Mesothelial cell of epicardium (in vitro differentiated cells): ENCODE measurements around the gene CTDSP2. TPM values are rescaled to one million over a fixed set of nuclear protein-coding genes. Genes with fewer than 3 reads are reported as not detected.

ENCODE experiments used
- DNase-seq, 2 experiments: peaks; one replicate each; pipeline ENCODE4 v3.0.0; 2021; ENCODE audit warnings: low spot score in 2 of 2; ENCODE audit not compliant: unreplicated experiment in 2 of 2
- H3K27ac Mint-ChIP-seq: 2 replicates; pipeline ENCODE4 v1.8.0; 2021; ENCODE audit warnings: mixed read lengths
- H3K27me3 Mint-ChIP-seq: 2 replicates; pipeline ENCODE4 v1.8.0; 2021; ENCODE audit warnings: low read depth, mixed read lengths
- H3K36me3 Mint-ChIP-seq: 2 replicates; pipeline ENCODE4 v1.8.0; 2021; ENCODE audit warnings: mixed read lengths
- H3K4me1 Mint-ChIP-seq: 2 replicates; pipeline ENCODE4 v1.8.0; 2021; ENCODE audit warnings: mixed read lengths
- H3K4me3 Mint-ChIP-seq: 2 replicates; pipeline ENCODE4 v1.8.0; 2021; ENCODE audit warnings: mild to moderate bottlenecking, moderate library complexity, mixed read lengths
- H3K9me3 Mint-ChIP-seq: 2 replicates; pipeline ENCODE4 v1.8.0; 2021; ENCODE audit warnings: mixed read lengths
- total RNA-seq: library from RNA; stranded (reverse); gene quantifications from 3 replicates; pipeline ENCODE4 v1.2.1, GENCODE V29; 2021
- TF ChIP-seq, protein P1 (sequence below): fragments of 200-600 bp; sonication (generic); IDR thresholded peaks from one replicate; pipeline ENCODE4 v1.5.0; 2021; ENCODE audit warnings: antibody characterized with exemption; ENCODE audit not compliant: unreplicated experiment

The CTDSP2 gene
- total RNA-seq, 1 donor from 2014 or later, result 210 TPM

DNA sequence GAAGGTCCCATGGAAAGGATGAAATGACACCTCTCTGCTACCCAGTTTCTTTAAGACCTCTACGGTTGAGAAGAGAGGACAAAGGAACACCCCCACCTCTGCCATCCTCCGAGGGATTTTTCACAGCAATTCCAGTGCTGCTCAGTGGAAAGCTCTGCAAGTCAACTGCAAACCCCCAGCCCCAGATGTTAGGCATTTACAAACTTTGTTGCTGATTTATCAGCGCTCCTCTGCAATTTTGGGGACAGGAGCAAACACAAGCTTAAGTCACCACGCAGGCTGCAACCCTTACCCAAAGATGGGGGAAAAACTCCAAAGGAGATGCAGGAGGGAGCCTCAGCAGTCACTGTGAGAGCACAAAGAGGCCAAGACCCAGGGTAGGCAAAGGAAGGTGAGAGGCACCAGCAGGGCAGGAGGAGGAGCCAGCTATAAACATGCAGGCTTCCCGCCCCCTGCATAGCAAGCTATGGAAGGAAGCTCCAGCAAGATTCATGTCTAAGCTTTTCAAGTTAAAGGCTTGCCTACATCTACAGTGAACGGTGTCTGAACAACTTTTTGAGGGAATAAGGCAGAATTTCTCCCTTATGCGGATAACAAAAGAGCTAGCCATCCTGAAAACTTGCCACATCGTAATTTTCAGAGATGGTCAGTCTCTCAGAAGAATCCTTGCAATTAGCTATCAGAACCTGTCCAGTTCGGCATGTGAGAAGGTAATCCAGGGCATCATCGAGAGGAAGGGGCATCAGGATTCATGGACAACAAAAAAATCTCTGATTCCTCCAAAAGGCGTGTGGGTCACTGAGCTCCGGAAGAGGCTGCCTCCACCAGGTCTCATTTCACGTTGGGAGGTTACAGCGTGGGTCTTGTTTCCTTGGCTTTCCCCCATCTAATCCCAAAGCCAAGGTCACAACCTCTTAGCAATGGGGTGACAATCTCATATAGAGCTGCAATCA, 3.9 kb downstream of the CTDSP2 start:
- peak overlapping the region; percentile 70 for H3K27ac Mint-ChIP-seq
- no peaks in the 10 kb centered on the region for H3K9me3 Mint-ChIP-seq
- H3K4me1 Mint-ChIP-seq, result peaks cover 71% of the 10 kb centered on the region
- no peaks in the 10 kb centered on the region for H3K36me3 Mint-ChIP-seq
- H3K4me3 Mint-ChIP-seq, result peak overlapping the region; percentile 83
- TF ChIP-seq, protein P1, sequence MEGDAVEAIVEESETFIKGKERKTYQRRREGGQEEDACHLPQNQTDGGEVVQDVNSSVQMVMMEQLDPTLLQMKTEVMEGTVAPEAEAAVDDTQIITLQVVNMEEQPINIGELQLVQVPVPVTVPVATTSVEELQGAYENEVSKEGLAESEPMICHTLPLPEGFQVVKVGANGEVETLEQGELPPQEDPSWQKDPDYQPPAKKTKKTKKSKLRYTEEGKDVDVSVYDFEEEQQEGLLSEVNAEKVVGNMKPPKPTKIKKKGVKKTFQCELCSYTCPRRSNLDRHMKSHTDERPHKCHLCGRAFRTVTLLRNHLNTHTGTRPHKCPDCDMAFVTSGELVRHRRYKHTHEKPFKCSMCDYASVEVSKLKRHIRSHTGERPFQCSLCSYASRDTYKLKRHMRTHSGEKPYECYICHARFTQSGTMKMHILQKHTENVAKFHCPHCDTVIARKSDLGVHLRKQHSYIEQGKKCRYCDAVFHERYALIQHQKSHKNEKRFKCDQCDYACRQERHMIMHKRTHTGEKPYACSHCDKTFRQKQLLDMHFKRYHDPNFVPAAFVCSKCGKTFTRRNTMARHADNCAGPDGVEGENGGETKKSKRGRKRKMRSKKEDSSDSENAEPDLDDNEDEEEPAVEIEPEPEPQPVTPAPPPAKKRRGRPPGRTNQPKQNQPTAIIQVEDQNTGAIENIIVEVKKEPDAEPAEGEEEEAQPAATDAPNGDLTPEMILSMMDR, result no peak
- no peaks in the 10 kb centered on the region for H3K27me3 Mint-ChIP-seq
- DNase-seq, result no peak

DNA sequence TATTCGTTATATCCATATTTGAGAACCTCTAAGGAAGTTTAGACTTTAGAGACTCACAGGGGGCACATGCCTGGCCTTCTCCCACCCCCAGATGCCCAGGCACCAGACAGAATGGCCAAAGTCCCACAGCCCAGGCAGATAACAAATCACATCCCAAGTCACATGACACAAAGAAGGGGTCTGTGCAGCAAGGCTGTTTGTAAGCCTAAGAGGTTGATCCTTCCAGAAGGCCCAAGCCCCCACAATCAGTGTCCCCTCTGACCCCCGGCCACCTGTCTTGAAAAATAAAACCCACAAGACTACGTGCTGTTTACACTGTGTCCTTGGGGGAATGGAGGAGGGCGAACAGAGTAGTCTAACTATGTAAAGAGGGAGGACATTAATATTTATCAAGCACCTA, 5.1 kb downstream of the CTDSP2 start:
- Mint-ChIP-seq H3K9me3 (no peaks in the 10 kb centered on the region), H3K4me1 (peaks cover 78% of the 10 kb centered on the region), H3K4me3 (no peak overlapping the region), H3K36me3 (no peaks in the 10 kb centered on the region), H3K27me3 (no peaks in the 10 kb centered on the region), H3K27ac (peak overlapping the region; percentile 70)
- DNase-seq, result no peak
- TF ChIP-seq, protein P1, result no peak

DNA sequence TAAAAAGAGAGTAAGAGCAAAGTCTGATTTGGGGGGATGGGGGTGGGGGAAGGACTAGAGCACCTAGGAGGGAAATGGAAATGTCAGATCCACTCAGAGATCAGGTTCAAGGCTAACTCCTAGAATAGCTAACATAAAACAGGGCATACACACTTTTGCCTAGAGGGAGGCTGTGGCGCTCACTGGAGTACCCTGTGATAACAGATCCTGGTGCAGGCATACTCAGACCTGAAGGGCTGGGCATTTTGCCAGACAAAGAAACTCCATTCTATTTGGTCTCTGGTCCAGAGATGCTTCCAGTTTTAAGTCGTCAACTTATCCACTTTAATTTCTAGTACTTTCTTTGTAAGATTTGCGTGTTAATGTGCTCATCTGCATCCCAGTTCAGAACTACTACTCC, 5.8 kb downstream of the CTDSP2 start:
- Mint-ChIP-seq H3K4me1 (peaks cover 85% of the 10 kb centered on the region), H3K9me3 (no peaks in the 10 kb centered on the region), H3K27me3 (no peaks in the 10 kb centered on the region), H3K27ac (peak overlapping the region; percentile 70), H3K36me3 (no peaks in the 10 kb centered on the region), H3K4me3 (no peak overlapping the region)
- TF ChIP-seq, protein P1, result no peak
- DNase-seq, result no peak

DNA sequence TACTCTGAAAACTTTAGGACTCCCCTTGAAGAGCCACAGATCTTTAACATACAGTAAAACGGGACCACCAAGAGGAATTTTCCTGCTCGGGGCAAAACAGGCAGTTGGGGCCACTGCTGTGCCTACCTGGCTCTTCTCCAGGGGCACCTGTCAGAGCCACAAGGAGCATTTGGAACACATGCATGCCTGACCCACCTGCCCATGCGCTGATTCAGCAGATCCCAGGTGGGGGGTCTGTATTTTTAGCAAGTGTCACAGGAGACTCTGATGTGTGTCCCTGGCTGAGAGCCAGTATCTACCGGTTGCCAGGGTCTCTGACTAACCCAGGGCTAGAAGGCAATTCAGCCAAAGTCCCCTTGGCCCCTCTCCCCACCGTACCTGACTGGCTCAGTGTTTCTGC, 6.5 kb downstream of the CTDSP2 start:
- H3K4me1 Mint-ChIP-seq, result peaks cover 90% of the 10 kb centered on the region
- TF ChIP-seq, protein P1, result no peak
- H3K27me3 Mint-ChIP-seq, result no peaks in the 10 kb centered on the region
- H3K36me3 Mint-ChIP-seq, result no peaks in the 10 kb centered on the region
- no peak for DNase-seq
- peak overlapping the region; percentile 70 for H3K27ac Mint-ChIP-seq
- H3K4me3 Mint-ChIP-seq, result no peak overlapping the region
- H3K9me3 Mint-ChIP-seq, result no peaks in the 10 kb centered on the region

DNA sequence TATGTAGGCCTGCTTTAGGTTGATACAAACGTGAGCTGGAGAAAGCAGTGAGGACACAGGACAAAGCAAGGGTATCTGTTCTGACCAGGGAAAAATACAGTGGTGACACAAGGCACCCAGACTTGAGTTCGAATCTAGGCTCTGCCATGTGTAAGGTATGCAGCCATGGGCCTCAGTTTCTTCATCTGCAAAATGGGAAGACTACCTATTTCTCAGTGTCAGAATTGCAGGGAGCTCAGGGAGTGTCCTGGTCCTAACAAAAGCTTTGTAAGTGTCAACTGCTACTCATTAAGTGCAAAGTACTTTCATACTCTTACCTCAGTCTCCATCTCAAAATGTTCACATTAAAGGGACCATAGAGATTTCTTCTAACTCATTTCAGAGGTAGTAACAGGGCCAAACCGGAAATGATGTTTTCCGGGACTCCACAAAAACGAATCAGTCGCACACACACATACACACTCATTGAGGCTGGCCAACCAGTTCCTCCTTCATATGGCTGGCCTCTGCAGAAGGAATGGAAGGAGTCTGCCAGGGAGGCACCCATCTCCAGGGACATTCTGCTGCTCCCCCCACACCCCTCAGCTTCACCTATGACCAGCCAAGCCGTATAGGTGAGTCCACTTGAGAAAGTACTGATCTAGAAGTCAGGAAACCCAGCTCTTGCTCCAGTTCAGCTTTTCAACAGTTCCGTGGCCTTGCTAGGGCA, 7.8 kb downstream of the CTDSP2 start:
- no peak for DNase-seq
- H3K4me1 Mint-ChIP-seq, result peaks cover 86% of the 10 kb centered on the region
- no peak overlapping the region for H3K4me3 Mint-ChIP-seq
- no peaks in the 10 kb centered on the region for H3K36me3 Mint-ChIP-seq
- H3K27ac Mint-ChIP-seq, result peak overlapping the region; percentile 92
- no peaks in the 10 kb centered on the region for H3K9me3 Mint-ChIP-seq
- TF ChIP-seq, protein P1, result no peak
- no peaks in the 10 kb centered on the region for H3K27me3 Mint-ChIP-seq
